ENCODE measurements around the gene OLFM1.

Gene OLFM1

DNA sequence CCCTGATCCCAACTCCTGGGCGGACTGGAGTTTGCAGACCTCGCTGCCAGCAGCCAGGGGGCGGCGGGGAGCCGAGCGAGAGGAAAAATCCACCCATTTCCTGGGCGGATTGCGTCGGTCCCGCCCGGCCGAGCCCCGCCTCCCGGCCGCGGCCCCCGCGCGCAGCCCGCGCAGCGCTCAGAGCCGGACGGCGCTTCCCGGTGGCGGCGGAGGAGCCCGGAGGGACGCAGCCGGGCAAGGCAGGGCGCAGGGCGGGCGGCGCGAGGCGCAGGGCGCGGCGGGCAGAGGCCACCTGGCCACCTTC is at the start of gene OLFM1:
OLFM1 (plus strand) TSS at position 180 of the 304 bp plus-strand sequence. CDS start 322 bp downstream, outside the sequence.
- no peak for DNase-seq

DNA sequence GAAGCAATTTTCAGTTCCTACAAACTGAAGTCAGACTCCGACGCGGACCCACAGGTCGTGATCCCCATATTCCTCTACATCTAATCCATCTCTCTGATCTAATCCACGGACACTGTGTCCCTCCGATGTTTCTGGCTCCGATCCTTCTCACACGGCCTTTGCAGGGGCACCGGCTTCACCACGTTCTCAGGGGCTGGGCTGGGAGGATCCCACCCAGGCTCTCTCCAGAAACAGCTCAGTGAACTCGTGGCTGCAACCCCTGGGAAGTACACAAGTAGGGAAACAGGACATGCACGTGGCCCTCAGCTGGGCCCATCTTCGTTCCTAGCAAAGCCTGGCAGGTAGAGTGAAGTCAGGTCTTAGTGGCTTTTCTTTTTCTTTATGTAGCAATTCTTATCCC is 49.1 kb upstream of the OLFM1 start:
- DNase-seq = no peak

DNA sequence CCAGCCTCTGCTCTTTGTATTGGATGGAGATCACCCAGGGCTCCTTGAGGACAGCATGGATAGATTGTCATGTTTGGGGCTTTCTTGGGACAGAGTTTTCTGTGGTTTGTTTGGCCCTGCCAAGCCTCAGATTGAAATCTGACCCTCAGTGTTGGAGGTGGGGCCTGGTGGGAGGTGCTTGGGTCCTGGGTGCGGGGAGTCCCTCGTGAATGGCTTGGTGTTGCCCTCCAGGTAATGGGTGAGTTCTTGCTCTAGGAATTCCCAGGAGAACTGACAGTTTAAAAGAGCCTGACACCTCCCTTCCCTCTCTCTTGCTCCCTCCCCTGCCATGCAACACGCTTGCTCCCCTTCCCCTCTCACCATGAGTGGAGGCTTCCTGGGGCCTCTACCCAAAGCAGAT is 48.6 kb upstream of the OLFM1 start:
- DNase-seq = no peak

DNA sequence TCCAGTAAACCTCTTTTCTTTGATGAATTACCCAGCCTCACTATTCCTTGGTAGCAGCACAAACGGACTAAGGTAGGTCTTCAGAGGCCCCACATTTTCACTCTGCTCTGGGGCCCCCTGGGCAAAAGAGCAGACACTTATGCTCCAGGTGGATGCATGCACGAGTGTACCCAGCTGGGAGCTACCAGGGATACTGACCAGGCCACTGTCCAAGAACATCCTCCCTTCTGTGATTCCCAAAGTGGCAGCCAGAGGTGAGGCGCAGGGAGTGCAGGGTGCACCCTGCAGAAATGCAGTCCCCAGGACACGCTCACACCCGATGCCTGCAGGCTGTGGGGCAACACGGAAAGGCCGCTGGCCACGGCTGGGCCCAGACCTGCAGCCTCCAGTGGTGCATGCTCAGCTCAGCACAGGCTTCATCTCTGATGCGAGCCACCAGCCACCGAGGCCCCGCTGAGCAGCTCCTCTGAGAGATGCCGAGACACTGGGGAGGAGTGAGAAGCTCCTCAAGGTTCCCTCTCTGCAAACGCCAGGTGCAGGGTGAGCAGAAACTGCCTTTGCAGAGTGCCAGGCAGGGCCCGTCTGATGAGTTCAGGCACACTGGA is 48.1 kb upstream of the OLFM1 start:
- no peak for DNase-seq

DNA sequence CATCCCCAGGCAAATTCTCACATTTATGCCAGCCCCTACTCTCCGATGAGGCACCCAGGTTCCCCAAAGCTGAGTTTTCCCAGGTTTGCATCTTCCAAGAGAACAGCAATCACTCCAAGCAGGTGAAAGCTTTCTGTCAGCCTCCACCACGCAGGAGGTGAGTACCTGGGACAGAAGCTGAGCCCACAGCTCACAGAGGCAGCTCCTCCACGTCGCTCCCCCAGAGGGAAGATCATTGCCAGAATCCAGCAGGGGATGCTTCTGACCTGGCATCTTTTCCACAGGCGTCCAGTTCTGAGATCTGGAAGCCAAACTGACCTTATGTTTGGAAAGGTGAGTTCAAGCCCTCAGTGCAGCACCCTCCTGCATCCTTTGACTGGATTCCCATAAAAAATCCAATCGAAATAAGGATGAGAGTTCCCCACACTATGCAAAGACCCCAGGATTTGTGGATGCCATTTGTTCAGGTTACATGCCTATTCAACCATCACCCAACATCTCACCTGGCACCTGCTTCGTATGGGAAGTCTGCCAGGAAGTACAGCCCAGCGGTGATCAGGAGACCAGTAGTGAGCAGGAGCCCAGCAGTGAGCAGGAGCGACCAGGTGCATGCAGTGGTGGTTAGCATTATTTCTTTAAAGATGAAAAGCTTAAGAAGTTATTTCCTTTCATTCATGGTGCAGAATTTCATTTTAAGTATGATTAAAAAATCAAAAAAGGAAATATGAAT is 47.4 kb upstream of the OLFM1 start:
- no peak for DNase-seq

DNA sequence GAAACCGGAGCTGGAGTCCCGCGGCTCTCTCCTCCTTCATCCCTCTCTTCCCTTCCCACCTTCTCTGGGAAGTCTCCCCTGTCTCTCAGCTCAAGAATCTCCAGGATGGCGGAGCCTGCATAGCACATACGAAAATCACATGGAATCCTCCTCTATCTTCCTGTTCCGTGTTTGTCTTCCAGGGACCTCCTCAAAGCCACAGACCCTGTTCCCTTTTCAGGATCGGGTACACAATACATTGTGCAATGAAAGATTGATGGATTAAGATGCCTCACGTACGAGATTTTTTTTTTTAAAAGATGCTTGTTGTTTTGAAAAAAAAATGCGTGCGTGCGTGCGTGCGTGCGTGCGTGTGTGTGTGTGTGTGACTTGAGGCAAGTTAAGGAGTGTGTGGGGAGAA is 46.6 kb upstream of the OLFM1 start:
- DNase-seq = no peak

DNA sequence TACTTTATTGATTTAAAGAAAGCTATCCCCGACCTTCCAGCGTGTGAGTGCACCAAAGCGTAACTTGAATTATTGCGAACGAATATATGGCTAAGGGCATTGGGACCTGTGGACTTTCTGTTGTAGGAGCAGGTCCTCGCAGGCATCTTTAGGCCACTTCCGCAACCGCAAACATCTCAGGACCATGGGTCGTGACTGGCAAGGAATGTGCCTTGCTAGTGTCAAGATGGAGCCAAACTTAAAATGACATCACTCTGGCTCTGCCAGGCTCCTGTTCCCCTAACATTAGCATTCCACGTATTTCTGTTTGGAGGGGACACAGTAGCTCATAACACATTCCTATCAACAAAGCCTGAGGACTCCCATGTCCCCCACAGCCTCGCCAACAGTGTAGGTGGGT is 44.1 kb upstream of the OLFM1 start:
- DNase-seq = no peak

DNA sequence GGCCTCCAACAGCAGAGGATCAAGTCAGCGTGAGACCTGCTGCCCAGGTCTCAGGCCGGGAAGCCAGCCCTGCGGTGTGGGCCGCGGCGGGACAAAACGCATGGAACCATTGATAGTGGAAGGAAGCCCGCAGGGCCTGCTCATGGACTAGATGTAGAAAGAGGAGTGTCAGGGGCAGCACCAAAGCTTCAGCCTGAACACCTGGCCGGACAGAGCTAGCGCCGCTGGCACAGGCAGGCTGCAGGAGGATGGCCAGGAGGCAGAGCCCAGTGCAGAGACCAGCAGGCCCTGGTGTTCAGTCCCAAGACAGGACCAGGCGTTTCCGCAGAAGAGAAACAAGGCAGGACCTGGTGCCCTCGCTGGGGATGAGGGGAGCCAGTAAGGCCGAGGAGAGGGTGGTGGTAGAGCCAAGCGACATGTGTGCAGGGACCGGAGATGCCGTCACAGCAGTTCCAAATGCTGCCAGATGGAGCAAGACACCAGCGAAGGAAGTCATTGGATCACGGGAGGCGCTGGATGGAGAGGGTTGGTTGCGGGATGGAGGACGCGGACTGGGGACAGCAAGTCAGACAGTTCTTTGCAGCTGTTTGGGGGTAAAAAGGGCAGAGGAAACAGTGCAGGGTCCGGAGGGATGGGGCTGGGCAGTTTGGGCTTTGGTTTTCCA is 42.1 kb upstream of the OLFM1 start:
- DNase-seq = no peak

DNA sequence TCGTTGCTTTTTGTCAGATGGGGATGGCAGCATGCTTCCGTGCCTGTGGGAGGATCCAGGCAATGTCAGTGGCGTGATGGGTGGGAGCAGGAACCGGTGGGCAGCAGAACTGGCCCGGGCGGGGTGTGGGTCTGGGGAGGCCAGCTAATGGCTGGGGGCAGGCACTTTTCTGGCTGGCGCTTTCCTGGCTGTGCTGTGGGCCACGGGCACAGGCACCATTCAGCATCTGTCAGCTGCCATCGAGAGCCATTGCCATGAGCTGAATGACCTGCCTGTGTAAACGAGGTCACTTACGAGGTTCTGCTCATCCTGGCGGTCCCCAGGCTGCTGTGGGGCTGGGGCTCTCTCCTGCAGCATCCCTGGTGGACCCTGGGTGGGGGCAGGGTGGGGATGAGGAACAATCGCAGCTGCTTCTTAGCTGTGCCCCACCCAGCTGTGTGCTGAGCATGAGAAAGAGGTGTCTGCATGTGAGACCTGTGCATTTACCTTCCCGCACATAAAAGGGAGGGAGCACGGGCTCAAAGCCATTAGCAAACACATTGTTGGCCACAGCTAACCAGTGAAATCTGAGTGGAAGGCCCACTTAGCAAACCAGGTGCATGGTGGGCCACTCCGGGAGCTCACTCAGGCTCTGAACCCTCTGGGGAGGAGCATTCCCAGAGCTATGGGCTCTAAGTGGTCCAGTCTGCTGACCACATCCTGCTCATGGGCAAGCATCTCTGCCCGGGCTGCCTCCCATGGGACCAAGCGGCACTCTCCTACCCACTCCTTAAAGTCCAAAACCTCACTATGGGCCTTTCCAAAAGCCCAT is 41.3 kb upstream of the OLFM1 start:
- no peak for DNase-seq

DNA sequence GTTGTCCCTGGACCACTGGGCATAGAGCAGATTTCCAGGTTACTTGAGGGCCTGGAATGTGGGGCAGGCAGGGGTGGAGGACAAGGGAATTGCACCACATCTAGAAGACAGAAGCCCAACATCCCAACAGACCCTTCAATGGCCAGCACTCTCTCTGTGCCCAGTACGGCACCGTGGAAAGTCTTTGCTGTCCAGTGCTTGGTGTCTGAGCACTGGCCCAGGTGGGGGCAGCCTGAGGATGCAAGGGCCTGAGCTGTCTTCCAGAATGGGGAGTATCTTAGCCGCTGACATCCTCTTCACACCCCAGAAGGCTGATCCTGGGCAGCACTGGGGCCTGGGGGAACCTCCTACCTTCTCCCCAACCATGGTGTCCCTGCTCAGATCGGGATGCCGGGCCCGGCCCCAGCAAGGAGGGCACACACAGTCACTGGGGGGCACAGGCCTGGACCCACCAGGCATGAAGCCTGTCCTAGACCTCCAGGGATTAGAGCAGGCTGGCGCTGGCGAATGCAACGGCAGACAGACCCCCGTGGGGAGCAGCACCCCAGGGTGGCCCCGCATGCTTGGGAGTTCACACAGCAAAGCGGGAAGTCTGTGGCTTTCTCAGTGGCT is 40.6 kb upstream of the OLFM1 start:
- DNase-seq = no peak

DNA sequence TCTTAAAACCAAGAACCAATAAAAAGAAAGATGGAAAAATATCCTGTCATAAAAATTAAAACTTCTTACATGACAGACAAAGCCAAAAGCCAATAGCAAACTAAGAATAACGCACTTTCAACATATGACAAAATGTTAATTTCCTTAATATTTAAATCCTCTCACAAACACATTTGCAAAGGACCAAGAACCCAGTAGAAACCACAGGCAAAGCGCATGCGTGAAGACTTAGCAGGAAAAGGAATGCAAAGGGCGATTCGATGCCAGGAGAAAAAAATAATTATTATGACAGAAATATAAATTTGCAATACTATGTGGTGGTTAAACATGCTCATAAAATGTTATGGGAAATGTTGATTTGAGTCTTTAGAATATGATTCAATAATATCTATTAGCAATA is 39.9 kb upstream of the OLFM1 start:
- DNase-seq = no peak

DNA sequence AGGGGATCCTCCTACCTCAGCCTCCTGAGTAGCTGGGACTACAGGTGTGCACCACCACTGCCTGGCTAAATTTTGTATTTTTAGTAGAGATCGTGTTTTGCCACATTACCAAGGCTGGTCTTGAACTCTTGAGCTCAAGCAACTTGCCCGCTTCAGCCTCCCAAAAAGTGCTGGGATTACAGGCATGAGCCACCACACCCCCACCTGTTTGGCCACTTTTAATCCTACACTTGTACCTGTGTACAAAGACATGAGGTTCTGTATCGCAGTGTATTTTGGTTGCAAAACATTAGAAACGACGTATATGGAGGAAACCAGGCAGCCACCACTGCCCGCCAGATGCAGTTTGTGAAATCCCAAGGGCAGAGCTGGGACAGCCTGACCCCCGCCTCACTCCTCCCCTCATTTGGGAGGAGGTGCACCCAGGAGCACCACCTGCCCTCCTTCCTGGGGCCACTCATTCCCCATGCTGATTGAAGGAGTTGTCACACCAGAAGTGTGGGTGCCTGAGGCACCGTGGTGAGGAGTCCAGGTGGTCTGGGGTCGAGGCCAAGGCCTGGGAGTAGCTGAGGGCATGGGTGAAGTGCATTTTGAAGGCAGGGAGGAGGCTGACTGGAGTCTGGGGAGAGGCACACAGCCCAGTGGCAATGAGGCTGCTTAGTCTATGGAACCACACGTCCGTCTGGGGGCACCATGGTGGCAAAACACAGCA is 39.3 kb upstream of the OLFM1 start:
- DNase-seq = no peak

DNA sequence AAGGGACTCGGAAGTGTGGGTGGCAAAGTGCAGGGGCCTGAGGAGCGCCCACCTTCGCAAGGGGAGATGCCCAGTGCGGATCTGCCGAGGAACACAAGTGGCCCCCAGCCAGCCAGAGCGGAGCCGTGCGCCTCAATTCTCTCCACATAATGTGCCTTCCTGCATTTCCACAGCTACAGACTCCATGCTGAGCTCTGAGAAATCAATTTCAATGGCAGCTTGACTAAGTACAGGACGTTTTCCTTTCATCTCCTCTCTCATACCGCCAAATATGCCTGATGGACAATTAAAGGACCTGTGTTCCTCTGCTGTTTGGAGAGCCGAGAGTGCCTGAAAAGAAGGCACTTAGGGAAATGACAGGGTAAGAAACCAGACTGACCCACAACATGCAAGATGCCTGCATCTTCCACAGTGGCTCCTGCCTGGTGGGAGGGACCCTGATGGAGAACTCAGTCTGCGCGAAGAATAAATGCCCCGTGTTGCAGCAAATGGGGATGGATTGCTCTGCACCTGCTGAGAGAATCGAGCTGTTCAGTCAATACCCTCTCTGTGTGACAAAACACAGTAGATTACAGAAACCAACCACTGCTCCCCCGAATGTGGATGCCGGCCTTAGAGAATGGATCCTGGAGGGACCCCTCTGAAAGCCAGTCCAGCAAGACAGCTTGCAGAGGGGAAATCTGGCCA is 38.6 kb upstream of the OLFM1 start:
- no peak for DNase-seq

DNA sequence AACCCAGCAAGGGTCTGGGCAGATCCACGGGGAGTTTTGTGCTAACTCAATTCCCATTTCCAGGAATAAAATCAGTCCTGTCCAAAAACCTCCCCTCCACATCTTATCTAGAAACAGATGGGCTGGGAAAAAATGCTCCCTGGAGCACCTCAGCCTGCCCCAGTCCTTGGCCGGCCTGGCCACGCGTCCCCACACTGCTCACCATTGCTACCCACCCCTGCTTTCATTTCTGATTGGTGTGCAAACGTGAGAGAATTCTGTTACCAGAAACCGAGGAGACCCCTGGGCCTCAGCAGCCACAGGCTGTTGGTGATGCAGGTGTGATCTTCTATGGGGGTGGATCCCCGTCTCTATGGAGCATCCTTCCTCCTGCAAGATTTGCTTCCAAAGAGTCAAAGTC is 38.0 kb upstream of the OLFM1 start:
- DNase-seq = no peak

DNA sequence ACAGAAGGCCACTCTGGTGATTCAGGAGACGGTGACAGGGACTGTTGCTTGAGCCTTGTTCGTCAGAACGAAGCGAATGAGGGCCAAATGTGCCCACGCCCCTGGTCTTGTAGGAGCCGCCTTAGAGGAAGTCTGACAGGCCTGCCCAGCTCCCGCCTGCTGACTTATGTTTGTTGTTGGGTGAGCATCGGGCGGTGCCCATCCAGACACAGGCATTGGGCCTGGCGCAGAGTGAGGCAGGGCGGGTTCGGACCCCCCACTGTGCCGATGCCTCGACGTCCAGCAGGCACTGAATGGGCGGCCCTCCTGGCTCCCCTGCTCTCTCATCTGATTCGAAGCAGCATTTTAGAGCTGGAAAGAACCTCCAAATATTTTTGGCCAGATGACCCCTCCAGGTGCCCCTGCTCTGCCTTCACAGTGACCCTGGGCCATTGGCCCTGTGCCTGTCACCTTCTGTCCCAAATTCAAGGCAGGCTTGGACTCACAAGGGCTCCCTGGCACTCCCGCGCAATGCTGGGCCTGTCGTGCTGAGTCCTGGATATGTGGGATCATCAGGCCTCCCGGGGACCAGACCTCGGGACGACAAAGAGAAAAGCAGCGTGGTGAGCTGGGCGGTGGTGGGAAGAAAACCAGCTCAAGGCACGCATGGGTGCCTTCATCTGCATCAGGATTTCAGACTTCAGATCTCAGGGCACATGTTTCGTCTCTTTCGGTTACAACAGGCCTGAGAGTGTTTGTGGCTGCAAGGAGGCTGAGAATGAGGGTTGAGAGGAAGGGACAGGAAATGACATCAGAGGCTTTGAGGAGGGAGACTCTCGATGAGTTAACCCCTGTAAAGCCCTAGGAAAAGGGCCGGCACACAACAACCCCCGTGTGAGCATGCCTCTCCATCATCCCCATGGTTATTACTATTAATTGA is 37.1 kb upstream of the OLFM1 start:
- no peak for DNase-seq

DNA sequence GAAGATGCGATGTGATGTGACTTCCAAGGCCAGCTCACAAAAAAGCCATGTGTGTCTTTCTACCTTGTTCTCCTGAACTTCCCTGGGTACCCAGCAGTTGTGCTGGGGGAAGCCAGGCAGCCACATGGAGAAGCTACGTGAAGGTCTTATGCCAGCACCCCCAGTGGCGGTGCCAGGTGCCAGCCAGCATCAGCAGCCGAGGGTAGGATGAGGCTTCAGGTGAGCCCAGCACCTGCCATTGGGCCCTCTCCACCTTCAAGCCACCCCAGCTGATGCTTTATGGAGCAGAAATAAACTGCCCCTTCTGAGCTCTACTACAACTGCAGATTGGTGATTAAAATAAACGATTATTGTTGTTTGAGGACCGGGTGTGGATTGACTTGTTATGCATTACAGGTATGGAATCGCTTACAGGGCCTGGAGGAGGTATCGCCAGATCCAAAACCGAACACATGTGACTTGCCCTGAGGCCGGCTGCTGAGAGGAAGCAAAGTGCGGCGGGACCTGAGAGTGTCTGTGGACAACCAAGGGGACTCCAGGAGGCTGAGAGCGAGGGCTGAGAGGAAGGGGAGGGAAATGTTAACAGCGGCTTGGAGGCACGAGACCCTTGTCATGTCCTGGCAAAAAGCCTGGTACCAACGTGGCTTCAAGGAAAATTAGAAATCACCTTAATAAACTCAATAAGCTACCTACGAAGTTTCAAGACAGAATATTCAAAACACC is 36.0 kb upstream of the OLFM1 start:
- DNase-seq = no peak

DNA sequence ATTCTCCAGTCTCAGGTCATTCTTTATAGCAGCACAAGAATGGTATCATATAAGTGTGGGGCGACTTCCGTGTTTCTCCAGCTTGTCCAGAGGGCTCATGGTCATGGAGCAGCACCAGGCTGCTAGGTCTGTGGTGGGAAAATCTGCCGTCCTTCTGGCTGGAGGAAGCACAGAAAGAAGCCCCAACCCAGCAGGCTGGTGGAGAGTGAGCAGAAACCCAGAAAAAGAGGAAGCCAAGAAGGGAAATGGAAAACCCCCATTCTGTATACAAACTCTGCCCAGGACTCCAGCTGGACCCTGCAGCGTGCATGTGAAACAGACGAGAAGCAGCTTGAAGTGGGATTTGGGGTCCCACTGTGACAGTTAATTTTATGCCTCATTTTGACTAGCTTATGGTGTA is 34.3 kb upstream of the OLFM1 start:
- DNase-seq = no peak

DNA sequence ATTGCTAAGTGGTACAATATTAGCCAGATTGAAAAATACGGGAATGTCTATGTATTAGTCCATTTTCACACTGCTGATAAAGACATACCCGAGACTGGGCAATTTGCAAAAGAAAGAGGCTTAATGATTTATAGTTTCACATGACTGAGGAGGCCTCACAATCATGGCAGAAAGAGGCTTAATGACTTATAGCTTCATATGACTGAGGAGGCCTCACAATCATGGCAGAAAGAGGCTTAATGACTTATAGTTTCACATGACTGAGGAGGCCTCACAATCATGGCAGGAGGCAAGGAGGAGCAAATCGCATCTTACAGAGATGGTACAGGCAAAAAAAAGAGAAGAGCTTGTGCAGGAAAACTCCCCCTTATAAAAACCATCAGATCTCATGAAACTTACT is 32.3 kb upstream of the OLFM1 start:
- DNase-seq = no peak

DNA sequence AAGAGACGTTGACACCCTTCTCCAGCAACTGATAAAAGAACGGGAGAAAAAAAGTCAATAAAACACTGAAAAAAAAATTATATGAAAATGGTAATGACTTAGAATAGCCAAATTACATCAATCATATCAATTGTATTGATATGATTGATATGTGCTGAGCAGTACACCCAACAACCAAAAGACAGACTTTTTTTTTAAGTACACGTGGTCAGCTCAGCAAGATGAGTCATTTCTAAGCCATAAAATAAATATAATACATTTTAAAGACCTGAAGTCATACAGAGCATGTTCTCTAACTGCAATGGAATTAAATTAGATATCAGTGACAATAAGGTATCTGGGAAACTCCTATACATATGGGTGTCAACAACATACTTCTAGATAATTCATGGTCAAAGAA is 30.9 kb upstream of the OLFM1 start:
- DNase-seq = no peak

DNA sequence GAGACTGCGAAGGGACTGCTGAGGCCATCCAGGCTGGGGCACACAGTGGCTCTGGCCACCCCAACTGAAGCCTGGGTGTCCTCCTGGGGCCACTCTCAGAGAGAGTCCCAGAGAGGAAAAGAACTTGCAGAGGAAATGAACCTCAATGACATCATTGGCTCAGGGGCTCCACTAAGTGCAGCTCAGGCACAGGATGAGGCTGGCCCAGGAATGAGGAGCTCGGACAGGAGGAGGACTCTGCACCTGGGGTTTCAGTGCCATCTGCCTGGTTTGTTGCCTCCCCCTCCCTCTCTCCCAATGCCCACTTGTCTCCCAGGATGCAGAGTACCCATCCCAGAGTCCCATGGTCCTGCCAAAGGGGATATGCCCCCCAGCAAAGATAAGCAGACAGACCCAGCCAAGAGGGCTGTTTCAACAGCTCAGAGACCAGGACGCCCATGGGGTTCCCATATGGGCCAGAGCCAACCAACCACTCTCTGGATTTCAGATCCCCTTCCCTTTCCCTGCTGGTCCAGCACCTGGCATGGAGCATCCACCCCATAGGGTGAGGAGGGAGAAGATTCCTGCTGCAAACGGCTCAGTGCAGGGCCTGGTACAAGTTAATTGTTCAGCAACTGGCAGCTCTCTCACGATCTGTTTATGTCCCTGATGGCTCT is 26.9 kb upstream of the OLFM1 start:
- DNase-seq = no peak

Measured in stimulated activated CD4-positive, alpha-beta T cell treated with anti-CD3 and anti-CD28 coated beads, Interleukin-4, amount 100 ng/mL, for 1 hour (primary cell).